ENCODE data around the gene LCT.

DNA sequence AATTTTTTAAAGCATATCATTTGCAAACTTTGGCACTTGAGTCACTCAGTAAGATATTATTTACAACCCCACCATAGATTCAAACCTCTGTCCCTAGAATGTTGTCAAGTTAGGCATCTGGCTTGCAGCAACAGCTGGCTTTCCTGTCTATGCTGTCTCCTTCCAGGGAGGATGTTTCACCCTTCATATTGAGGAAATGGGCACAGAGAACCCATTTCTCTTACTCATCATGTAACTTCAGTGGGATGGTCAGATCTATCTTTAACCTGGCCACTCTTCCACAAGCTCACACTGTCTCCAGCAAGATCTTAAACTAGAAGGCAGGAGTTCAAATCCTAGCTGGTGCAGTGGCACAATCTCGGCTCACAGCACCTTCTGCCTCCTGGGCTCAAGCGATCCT is 15.8 kb downstream of the LCT start:
- no peak for TF ChIP-seq EZH2 (IDR thresholded peaks at IDR 0.05; ENCODE audit: low read length, missing control alignments)
- TF ChIP-seq, protein P1, sequence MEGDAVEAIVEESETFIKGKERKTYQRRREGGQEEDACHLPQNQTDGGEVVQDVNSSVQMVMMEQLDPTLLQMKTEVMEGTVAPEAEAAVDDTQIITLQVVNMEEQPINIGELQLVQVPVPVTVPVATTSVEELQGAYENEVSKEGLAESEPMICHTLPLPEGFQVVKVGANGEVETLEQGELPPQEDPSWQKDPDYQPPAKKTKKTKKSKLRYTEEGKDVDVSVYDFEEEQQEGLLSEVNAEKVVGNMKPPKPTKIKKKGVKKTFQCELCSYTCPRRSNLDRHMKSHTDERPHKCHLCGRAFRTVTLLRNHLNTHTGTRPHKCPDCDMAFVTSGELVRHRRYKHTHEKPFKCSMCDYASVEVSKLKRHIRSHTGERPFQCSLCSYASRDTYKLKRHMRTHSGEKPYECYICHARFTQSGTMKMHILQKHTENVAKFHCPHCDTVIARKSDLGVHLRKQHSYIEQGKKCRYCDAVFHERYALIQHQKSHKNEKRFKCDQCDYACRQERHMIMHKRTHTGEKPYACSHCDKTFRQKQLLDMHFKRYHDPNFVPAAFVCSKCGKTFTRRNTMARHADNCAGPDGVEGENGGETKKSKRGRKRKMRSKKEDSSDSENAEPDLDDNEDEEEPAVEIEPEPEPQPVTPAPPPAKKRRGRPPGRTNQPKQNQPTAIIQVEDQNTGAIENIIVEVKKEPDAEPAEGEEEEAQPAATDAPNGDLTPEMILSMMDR (conservative IDR thresholded peaks at IDR 0.05 in 1 of 2, IDR thresholded peaks at IDR 0.05 in 1 of 2; ENCODE audit: low read depth in 1 of 2, low read length in 2 of 2) = no peak

All from fibroblast of lung (primary cell).